Measurements from ENCODE around the gene USB1. TPM values are rescaled to one million over a fixed set of nuclear protein-coding genes. Genes with fewer than 3 reads are reported as not detected.
A peak's percentile ranks its signal among the peaks of the same experiment; 100 is the strongest.

The USB1 gene
- total RNA-seq, 1 donor from 2014 or later = 39.9 TPM

DNA sequence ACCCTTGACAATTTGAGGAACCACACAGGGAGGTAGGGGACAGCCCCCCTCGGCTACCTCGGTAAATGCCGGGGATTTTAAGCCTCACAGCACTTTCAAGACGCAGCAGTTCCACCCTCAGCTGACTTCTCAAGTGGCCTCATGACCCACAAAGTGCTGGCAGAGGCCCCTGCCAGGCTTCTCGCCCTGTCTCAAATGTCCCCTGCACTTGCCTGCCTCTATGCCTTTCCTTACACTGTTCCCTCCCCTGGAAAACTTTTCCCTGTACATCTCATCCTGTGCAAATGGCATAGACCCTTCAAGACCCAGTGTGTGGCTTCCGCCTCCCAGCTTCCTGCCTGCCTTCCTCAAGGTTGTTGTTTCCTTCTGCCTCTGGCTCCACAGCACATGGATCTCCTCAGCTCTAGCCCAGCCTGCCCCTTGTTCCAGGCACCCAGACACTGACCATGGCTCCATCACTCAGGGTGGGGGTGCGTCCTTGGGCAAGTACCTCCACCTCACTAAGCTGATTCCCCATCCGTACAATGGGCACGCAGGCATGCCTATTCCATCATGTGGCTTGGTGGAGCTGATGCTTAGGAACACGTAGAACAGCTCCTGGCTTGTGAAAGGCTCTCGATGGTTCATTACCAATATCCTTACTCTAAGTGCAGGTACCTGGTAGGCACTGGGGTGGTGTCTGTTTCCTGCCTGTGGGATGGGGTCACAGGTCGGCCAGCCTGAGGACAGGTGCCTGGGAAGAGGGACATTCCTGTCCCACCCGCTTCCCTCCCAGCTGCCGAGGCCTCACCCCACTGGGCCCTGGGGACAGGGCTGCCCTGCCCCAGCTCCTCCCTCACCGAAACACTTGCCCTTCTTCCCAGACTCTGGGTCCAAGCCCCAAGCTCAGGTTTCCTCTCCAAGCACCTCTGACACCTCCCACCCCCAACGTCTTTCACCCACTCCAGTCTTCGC, 48.3 kb downstream of the USB1 start:
- TF ChIP-seq, protein P1, sequence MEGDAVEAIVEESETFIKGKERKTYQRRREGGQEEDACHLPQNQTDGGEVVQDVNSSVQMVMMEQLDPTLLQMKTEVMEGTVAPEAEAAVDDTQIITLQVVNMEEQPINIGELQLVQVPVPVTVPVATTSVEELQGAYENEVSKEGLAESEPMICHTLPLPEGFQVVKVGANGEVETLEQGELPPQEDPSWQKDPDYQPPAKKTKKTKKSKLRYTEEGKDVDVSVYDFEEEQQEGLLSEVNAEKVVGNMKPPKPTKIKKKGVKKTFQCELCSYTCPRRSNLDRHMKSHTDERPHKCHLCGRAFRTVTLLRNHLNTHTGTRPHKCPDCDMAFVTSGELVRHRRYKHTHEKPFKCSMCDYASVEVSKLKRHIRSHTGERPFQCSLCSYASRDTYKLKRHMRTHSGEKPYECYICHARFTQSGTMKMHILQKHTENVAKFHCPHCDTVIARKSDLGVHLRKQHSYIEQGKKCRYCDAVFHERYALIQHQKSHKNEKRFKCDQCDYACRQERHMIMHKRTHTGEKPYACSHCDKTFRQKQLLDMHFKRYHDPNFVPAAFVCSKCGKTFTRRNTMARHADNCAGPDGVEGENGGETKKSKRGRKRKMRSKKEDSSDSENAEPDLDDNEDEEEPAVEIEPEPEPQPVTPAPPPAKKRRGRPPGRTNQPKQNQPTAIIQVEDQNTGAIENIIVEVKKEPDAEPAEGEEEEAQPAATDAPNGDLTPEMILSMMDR (IDR thresholded peaks at IDR 0.05) = no peak
- Histone ChIP-seq H3K4me3 (no peak overlapping the region), H3K9me3 (no peaks in the 10 kb centered on the region), H3K27me3 (ENCODE audit: low read depth) (no peaks in the 10 kb centered on the region), H3K4me1 (peaks cover 25% of the 10 kb centered on the region), H3K36me3 (peaks cover 1% of the 10 kb centered on the region), H3K27ac (no peak overlapping the region)
- intact Hi-C loops (cut with DNase I) = no loop called here
- ATAC-seq = peak; percentile 25 to 39
- no peak for DNase-seq

GRCh38 chr16:58051296-58051695, 50.1 kb downstream of the USB1 start:
- H3K27ac ChIP-seq = no peak overlapping the region
- H3K9me3 ChIP-seq = no peaks in the 10 kb centered on the region
- TF ChIP-seq, protein P1 (IDR thresholded peaks at IDR 0.05) = no peak
- ATAC-seq (no peak), DNase-seq (no peak)
- H3K4me3 ChIP-seq = no peak overlapping the region
- intact Hi-C loops (cut with DNase I) = no loop called here
- no peaks in the 10 kb centered on the region for H3K36me3 ChIP-seq
- peaks cover 25% of the 10 kb centered on the region for H3K4me1 ChIP-seq
- no peaks in the 10 kb centered on the region for H3K27me3 ChIP-seq (ENCODE audit: low read depth)

DNA sequence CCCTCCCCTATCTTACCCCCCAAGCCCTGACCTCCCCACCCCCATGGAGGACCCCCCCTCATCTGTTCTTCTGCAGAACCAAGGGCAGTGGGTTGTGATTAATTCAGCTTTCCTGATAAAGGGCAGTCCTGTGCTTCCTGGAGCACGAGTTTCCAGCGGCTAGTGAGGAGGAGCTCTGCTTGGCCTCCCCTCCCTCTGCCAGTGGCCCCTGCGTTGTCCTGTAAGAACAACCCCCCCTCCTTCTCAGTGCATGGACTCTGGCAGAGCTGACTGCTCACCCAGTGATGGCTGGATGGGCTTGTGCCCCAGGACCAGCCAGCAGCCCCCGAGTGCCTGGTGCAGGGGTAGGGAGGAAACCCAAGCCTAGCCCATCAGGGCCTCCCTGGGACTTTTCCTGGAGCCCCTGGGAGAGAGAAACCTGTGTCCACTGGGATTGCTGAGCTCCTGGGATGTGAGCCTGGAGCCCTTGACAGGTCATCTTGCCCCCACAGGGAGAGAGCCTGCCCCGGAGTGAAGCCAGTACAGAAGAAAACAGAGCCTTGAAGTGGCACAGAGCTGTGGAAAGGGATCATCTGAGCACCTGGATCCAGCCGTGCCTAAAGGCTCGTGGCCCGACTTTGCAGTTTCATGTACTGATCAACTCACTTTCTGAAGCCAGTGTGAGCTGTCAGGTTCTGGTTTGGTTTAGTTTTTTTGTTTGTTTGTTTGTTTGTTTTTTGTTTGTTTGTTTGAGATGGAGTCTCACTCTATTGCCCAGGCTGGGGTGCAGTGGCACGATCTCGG, 50.8 kb downstream of the USB1 start:
- H3K36me3 ChIP-seq = no peaks in the 10 kb centered on the region
- intact Hi-C loops (cut with DNase I) = no loop called here
- no peaks in the 10 kb centered on the region for H3K27me3 ChIP-seq (ENCODE audit: low read depth)
- no peaks in the 10 kb centered on the region for H3K9me3 ChIP-seq
- ATAC-seq = no peak
- no peak for DNase-seq
- H3K4me1 ChIP-seq = peaks cover 20% of the 10 kb centered on the region
- TF ChIP-seq, protein P1 (IDR thresholded peaks at IDR 0.05) = no peak
- no peak overlapping the region for H3K4me3 ChIP-seq
- H3K27ac ChIP-seq = no peak overlapping the region

DNA sequence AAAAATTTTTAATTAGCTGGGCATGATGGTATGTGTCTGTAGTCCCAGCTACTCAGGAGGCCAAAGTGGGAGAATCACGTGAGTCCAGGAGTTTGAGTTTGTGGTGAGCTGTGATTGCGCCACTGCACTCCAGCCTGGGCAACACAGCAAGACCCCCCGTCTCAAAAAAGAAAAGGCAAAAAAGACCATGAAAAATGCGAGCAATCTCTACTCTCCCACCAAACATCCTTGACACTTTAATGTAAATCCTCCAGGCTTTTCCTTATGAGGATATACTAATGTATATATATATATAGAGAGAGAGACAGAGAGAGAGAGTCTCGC, 52.4 kb downstream of the USB1 start:
- Histone ChIP-seq H3K4me1 (peaks cover 8% of the 10 kb centered on the region), H3K4me3 (no peak overlapping the region), H3K27me3 (ENCODE audit: low read depth) (no peaks in the 10 kb centered on the region), H3K27ac (no peak overlapping the region), H3K36me3 (no peaks in the 10 kb centered on the region), H3K9me3 (no peaks in the 10 kb centered on the region)
- DNase-seq (no peak), ATAC-seq (no peak)
- TF ChIP-seq, protein P1 (IDR thresholded peaks at IDR 0.05) = no peak
- intact Hi-C loops (cut with DNase I) = no loop called here

GRCh38 chr16:58054289-58054688, 53.1 kb downstream of the USB1 start:
- TF ChIP-seq, protein P1 (IDR thresholded peaks at IDR 0.05) = no peak
- Histone ChIP-seq H3K9me3 (no peaks in the 10 kb centered on the region), H3K27me3 (ENCODE audit: low read depth) (no peaks in the 10 kb centered on the region), H3K4me3 (no peak overlapping the region), H3K4me1 (peaks cover 8% of the 10 kb centered on the region), H3K36me3 (no peaks in the 10 kb centered on the region), H3K27ac (no peak overlapping the region)
- DNase-seq = no peak
- no peak for ATAC-seq
- intact Hi-C loops (cut with DNase I) = no loop called here

Data from lower lobe of right lung (tissue), 2 donors.